GM20000 (cell line): ENCODE results near the gene NDUFA1.
"Not testable (repeated sequence)": the region's sequence is repeated elsewhere in the genome, so short reads cannot be mapped to it uniquely, and the experiment has no call there.

Experiments used
- DNase-seq: peaks from one replicate; pipeline ENCODE4 v3.0.0; 2012; ENCODE audit warnings: low spot score
- CTCF ChIP-seq: IDR thresholded peaks from 2 replicates; pipeline ENCODE4 v1.5.1; 2012; ENCODE audit warnings: mild to moderate bottlenecking, control low read depth; ENCODE audit errors: extremely low read depth, missing control alignments

Gene NDUFA1

DNA sequence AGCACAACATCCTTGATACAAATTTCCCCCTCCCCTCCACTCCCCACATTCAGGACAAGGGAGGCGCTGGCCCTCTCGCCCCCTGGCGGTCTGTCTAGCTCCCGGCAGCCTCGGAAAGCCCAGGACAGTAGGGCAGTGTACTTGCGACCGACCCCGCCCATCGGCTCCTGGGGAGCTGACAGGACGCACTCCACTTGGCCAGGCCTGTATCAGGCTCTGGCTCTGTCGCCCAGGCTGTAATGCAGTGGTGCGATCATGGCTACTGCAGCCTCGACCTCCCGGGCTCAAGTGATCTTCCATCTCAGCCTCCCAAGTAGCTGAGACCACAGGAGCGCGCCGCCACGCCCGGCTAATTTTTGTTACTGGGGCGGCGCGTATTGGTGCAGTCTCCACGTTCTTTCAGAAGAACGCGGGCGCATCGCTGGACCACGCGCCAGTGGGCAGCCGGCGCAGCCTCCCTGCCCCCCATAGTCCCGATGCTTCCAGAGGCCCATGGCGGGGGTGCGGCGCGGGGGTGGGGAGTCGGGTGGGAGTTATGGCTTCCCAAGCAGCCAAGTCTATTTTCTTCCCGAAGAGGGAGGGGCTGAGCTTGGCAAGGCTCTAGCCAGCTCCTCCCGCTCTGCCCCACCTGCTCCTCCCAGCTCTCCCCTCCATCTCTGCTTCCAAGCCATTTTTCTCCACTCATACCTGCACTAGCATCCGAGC lies 16.2 kb downstream of the NDUFA1 start:
- TF ChIP-seq CTCF: no peak
- DNase-seq: peak; percentile 63

GRCh38 chrX:119890626-119891025 lies 19.0 kb downstream of the NDUFA1 start:
- not testable (repeated sequence) for DNase-seq

DNA sequence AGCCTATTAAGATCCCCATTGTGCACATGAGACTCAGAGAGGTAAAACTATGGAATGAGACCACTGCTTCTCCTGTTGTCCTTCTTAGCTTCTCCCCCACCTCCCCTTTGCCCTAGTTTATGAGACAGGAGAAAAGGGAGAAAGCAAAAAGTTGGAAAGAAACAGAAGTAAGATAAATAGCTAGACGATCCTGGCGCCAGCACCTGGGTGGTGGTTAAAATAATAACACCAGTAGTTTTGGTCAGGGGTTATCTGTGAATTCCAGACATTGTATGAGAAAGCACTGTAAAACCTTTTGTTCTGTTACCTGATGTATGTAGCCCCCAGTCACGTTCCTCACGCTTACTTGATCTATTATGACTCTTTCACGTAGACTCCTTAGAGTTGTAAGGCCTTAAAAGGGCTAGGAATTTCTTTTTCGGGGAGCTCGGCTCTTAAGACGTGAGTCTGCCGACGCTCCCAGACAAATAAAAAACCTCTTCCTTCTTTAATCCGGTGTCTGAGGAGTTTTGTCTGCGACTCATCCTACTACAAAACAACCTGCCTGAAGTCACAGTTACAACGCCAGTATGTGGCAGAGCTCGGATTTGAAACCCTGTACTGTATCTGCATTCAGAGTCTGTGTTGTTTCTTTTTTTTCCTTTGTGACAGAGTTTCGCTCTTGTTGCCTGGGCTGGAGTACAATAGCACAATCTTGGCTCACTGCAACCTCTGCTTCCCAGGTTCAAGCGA lies 20.5 kb downstream of the NDUFA1 start:
- DNase-seq: not testable (repeated sequence)

GRCh38 chrX:119895843-119896326 lies 24.3 kb downstream of the NDUFA1 start, which contains the start of gene AKAP14:
AKAP14 (plus strand) TSS chrX:119895893; CDS start chrX:119903224, 7,331 bp downstream.
- DNase-seq: no peak
- no peak for TF ChIP-seq CTCF

- no peak for TF ChIP-seq CTCF
- no peak for DNase-seq
Measured at GRCh38 chrX:119899125-119899524, 27.5 kb downstream of the NDUFA1 start.

GRCh38 chrX:119900976-119901375 lies 29.3 kb downstream of the NDUFA1 start:
- DNase-seq: no peak
- no peak for TF ChIP-seq CTCF

- no peak for DNase-seq
- no peak for TF ChIP-seq CTCF
Measured at GRCh38 chrX:119916310-119916709, 44.7 kb downstream of the NDUFA1 start.

- no peak for TF ChIP-seq CTCF
Measured at GRCh38 chrX:119917877-119918276, 46.2 kb downstream of the NDUFA1 start.

More at GRCh38 chrX:119917877-119918276, 46.2 kb downstream of the NDUFA1 start:
- DNase-seq: no peak
